Coronary artery (tissue), 2 donors: ENCODE measurements around the gene ACSF3.

Experiments
- DNase-seq: peaks from one replicate; pipeline ENCODE4 v3.0.0-alpha.2; 2017; ENCODE audit warnings: low spot score
- H3K27ac ChIP-seq, 2 donors: fragments of 200-600 bp; sonication (generic); one replicate each; pipeline ENCODE4 v1.5.1; 2016 to 2019
- H3K4me3 ChIP-seq: fragments of 200-600 bp; sonication (generic); 2 replicates; pipeline ENCODE4 v1.5.1; 2016; ENCODE audit warnings: mild to moderate bottlenecking, moderate library complexity
- CTCF ChIP-seq: fragments of 200-600 bp; sonication (generic); IDR thresholded peaks from one replicate; pipeline ENCODE4 v1.5.1; 2019; ENCODE audit warnings: antibody characterized with exemption

Gene ACSF3

GRCh38 chr16:89080196-89080853 is 13.3 kb upstream of the ACSF3 start:
- Histone ChIP-seq H3K4me3 (no peak overlapping the region), H3K27ac (no peak overlapping the region)
- no peak for TF ChIP-seq CTCF
- DNase-seq: no peak

- no peak for TF ChIP-seq CTCF
- Histone ChIP-seq H3K27ac (no peak overlapping the region), H3K4me3 (no peak overlapping the region)
- no peak for DNase-seq
Measured at GRCh38 chr16:89081556-89081955, 12.1 kb upstream of the ACSF3 start.

GRCh38 chr16:89084411-89084810 is 9.2 kb upstream of the ACSF3 start:
- TF ChIP-seq CTCF: no peak
- Histone ChIP-seq H3K4me3 (no peak overlapping the region), H3K27ac (no peak overlapping the region)
- DNase-seq: no peak

GRCh38 chr16:89084814-89085612 is 8.6 kb upstream of the ACSF3 start:
- H3K4me3 ChIP-seq: no peak overlapping the region
- DNase-seq: no peak
- no peak overlapping the region for H3K27ac ChIP-seq
- no peak for TF ChIP-seq CTCF

GRCh38 chr16:89085755-89086154 is 7.9 kb upstream of the ACSF3 start:
- TF ChIP-seq CTCF: no peak
- no peak overlapping the region for H3K4me3 ChIP-seq
- no peak overlapping the region for H3K27ac ChIP-seq
- no peak for DNase-seq

- DNase-seq: no peak
Measured at GRCh38 chr16:89087922-89088497, 5.6 kb upstream of the ACSF3 start.

More at GRCh38 chr16:89087922-89088497, 5.6 kb upstream of the ACSF3 start:
- TF ChIP-seq CTCF: no peak
- Histone ChIP-seq H3K4me3 (no peak overlapping the region), H3K27ac (no peak overlapping the region)
